SK-N-MC (cell line): ENCODE results near the gene SLC26A3.

Experiments
- DNase-seq: peaks from one replicate; pipeline ENCODE4 v3.0.0-alpha.2; 2011; ENCODE audit warnings: low read depth, low spot score
- H3K27ac ChIP-seq: fragments of 200-600 bp; sonication (generic); 2 replicates; pipeline ENCODE4 v1.5.1; 2016; ENCODE audit warnings: mixed run types
- H3K36me3 ChIP-seq: fragments of 200-600 bp; sonication (generic); 2 replicates; pipeline ENCODE4 v1.6.1; 2017; ENCODE audit warnings: antibody characterized with exemption, low read length, mixed read lengths; ENCODE audit not compliant: insufficient read depth
- H3K4me3 ChIP-seq: fragments of 200-600 bp; sonication (generic); 2 replicates; pipeline ENCODE4 v1.5.1; 2016
- H3K9ac ChIP-seq: fragments of 200-600 bp; sonication (generic); 2 replicates; pipeline ENCODE4 v1.8.0; 2017; ENCODE audit warnings: mixed run types, mixed read lengths; ENCODE audit not compliant: insufficient read length
- H3K9me3 ChIP-seq: fragments of 200-600 bp; sonication (generic); 2 replicates; pipeline ENCODE4 v1.6.1; 2017; ENCODE audit warnings: low read depth, mild to moderate bottlenecking, antibody characterized with exemption, low read length, moderate library complexity, mixed read lengths
- EZH2 ChIP-seq: fragments of 200-600 bp; sonication (generic); IDR thresholded peaks from one replicate; pipeline ENCODE4 v1.6.1; 2017; ENCODE audit warnings: antibody characterized with exemption
- FOXP2 ChIP-seq: optimal IDR thresholded peaks from 2 replicates; pipeline ENCODE3; 2011; ENCODE audit warnings: mild to moderate bottlenecking, moderate library complexity; ENCODE audit not compliant: insufficient read depth; ENCODE audit errors: extremely low read length, control extremely low read depth
- POLR2AphosphoS5 ChIP-seq: IDR thresholded peaks from 2 replicates; pipeline ENCODE4 v1.6.1; 2012; ENCODE audit warnings: mild to moderate bottlenecking, low read depth, low read length, borderline replicate concordance

Gene SLC26A3

GRCh38 chr7:107826451-107826850 lies 23.4 kb upstream of the SLC26A3 start:
- no peaks in the 10 kb centered on the region for H3K9me3 ChIP-seq
- no peak for TF ChIP-seq POLR2AphosphoS5
- TF ChIP-seq EZH2, result no peak
- no peak for TF ChIP-seq FOXP2
- DNase-seq, result no peak
- no peaks in the 10 kb centered on the region for H3K36me3 ChIP-seq
- H3K9ac ChIP-seq, result no peak overlapping the region
- H3K4me3 ChIP-seq, result no peak overlapping the region
- no peak overlapping the region for H3K27ac ChIP-seq

GRCh38 chr7:107824858-107825257 lies 21.8 kb upstream of the SLC26A3 start:
- Histone ChIP-seq H3K4me3 (no peak overlapping the region), H3K27ac (no peak overlapping the region), H3K9ac (no peak overlapping the region), H3K36me3 (no peaks in the 10 kb centered on the region), H3K9me3 (no peaks in the 10 kb centered on the region)
- TF ChIP-seq FOXP2, result no peak
- no peak for TF ChIP-seq POLR2AphosphoS5
- TF ChIP-seq EZH2, result no peak
- no peak for DNase-seq

- Histone ChIP-seq H3K27ac (no peak overlapping the region), H3K36me3 (no peaks in the 10 kb centered on the region), H3K9ac (no peak overlapping the region), H3K4me3 (no peak overlapping the region), H3K9me3 (no peaks in the 10 kb centered on the region)
- no peak for DNase-seq
- TF ChIP-seq FOXP2 (no peak), POLR2AphosphoS5 (no peak), EZH2 (no peak)
Observed at GRCh38 chr7:107818622-107819021, 15.6 kb upstream of the SLC26A3 start.

- no peaks in the 10 kb centered on the region for H3K9me3 ChIP-seq
- 0 out of 2 replicates have a peak overlapping the region, but pooled peaks have one; percentile 4 for H3K4me3 ChIP-seq
- H3K36me3 ChIP-seq, result no peaks in the 10 kb centered on the region
- H3K9ac ChIP-seq, result no peak overlapping the region
- DNase-seq, result peak; percentile 1
- TF ChIP-seq EZH2 (no peak), FOXP2 (no peak), POLR2AphosphoS5 (no peak)
- peak overlapping the region; percentile 73 for H3K27ac ChIP-seq
Observed at GRCh38 chr7:107816011-107816566, 13.1 kb upstream of the SLC26A3 start.

- no peaks in the 10 kb centered on the region for H3K36me3 ChIP-seq
- no peaks in the 10 kb centered on the region for H3K9me3 ChIP-seq
- H3K4me3 ChIP-seq, result no peak overlapping the region
- H3K27ac ChIP-seq, result peak overlapping the region; percentile 73; the same call in 1 of the 2 replicates
- no peak for DNase-seq
- H3K9ac ChIP-seq, result no peak overlapping the region
- no peak for TF ChIP-seq POLR2AphosphoS5
- no peak for TF ChIP-seq EZH2
- TF ChIP-seq FOXP2, result no peak
Observed at GRCh38 chr7:107815254-107815882, 12.3 kb upstream of the SLC26A3 start.

GRCh38 chr7:107813524-107813923 lies 10.5 kb upstream of the SLC26A3 start:
- Histone ChIP-seq H3K9ac (no peak overlapping the region), H3K4me3 (no peak overlapping the region), H3K9me3 (no peaks in the 10 kb centered on the region), H3K36me3 (no peaks in the 10 kb centered on the region), H3K27ac (no peak overlapping the region)
- TF ChIP-seq EZH2 (no peak), FOXP2 (no peak), POLR2AphosphoS5 (no peak)
- DNase-seq, result no peak

- Histone ChIP-seq H3K27ac (no peak overlapping the region), H3K9ac (no peak overlapping the region), H3K36me3 (no peaks in the 10 kb centered on the region), H3K9me3 (no peaks in the 10 kb centered on the region), H3K4me3 (no peak overlapping the region)
- TF ChIP-seq POLR2AphosphoS5 (no peak), EZH2 (no peak), FOXP2 (no peak)
- DNase-seq, result no peak
Observed at GRCh38 chr7:107811934-107812333, 8.9 kb upstream of the SLC26A3 start.

- Histone ChIP-seq H3K4me3 (no peak overlapping the region), H3K9me3 (no peaks in the 10 kb centered on the region), H3K27ac (no peak overlapping the region), H3K36me3 (no peaks in the 10 kb centered on the region), H3K9ac (no peak overlapping the region)
- no peak for DNase-seq
- TF ChIP-seq EZH2 (no peak), FOXP2 (no peak), POLR2AphosphoS5 (no peak)
Observed at GRCh38 chr7:107810626-107811025, 7.6 kb upstream of the SLC26A3 start.

GRCh38 chr7:107809179-107809578 lies 6.2 kb upstream of the SLC26A3 start:
- TF ChIP-seq POLR2AphosphoS5 (no peak), FOXP2 (no peak), EZH2 (no peak)
- Histone ChIP-seq H3K9ac (no peak overlapping the region), H3K36me3 (no peaks in the 10 kb centered on the region), H3K9me3 (no peaks in the 10 kb centered on the region), H3K4me3 (no peak overlapping the region), H3K27ac (no peak overlapping the region)
- no peak for DNase-seq
